GM21528 (cell line): ENCODE measurements around the gene OR1J4.

Experiments used
- ATAC-seq: cut with Tn5 transposase; IDR thresholded peaks from one replicate; pipeline ENCODE4 v1.9.1; 2021; ENCODE audit warnings: mild to moderate bottlenecking, moderate library complexity; ENCODE audit not compliant: unreplicated experiment, low FRiP score

OR1J4 gene

GRCh38 chr9:122567901-122568300 lies 49.0 kb downstream of the OR1J4 start:
- no peak for ATAC-seq
